GM12872 (cell line): ENCODE measurements around the gene SORT1.

ENCODE experiments used
- TF ChIP-seq, protein P1 (sequence below): IDR thresholded peaks from 3 replicates; pipeline ENCODE4 v1.5.1; 2011; ENCODE audit warnings: low read depth, mild to moderate bottlenecking, low read length, moderate library complexity; ENCODE audit not compliant: insufficient read depth

SORT1 gene

DNA sequence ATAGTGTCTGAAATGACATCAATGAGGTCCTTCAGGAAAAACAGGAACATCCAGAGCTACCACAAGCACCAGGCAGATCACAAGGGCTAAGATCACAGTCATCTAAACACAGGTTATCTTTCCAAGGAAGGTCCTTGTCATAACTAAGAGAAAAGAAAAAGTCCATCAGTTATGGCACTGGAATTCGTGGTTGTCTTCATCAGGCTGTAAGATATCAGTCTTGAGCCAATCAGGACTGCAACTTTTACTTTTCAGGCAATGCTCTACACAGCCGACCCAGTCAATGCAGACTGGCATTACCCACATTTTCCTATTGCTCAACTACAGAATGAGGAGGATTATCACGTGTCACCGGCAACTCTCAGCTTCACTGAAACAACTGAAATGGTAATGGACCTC, 26.4 kb downstream of the SORT1 start:
- TF ChIP-seq, protein P1, sequence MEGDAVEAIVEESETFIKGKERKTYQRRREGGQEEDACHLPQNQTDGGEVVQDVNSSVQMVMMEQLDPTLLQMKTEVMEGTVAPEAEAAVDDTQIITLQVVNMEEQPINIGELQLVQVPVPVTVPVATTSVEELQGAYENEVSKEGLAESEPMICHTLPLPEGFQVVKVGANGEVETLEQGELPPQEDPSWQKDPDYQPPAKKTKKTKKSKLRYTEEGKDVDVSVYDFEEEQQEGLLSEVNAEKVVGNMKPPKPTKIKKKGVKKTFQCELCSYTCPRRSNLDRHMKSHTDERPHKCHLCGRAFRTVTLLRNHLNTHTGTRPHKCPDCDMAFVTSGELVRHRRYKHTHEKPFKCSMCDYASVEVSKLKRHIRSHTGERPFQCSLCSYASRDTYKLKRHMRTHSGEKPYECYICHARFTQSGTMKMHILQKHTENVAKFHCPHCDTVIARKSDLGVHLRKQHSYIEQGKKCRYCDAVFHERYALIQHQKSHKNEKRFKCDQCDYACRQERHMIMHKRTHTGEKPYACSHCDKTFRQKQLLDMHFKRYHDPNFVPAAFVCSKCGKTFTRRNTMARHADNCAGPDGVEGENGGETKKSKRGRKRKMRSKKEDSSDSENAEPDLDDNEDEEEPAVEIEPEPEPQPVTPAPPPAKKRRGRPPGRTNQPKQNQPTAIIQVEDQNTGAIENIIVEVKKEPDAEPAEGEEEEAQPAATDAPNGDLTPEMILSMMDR = no peak

DNA sequence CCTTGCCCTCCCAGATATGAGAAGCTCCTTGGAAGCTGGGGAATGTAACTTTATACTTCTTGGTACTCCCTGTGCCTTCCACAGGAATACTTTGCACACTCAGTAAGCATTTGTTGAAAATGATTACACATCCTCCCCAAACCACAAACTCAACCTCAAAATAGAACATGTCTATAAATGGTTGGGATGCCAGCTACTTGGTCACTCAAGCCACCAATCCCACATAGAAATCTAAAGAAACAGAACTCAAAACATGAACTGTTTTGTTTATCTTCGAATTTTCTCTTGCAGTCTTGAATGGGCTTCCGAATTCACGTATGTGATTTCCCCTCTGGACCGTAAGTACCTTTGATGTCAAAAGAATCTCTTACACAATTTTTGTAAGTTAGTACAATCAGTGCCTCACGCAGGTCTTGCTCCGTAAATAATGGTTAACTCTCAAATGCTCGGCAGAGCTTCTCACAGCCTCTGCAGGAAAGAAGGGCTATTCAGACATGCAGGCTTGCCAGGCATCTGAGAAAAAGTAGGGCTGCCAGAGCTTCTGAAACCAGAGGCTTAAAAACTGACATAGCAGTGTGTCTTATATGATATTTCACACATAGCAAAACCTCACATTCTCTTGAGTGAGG, 26.9 kb downstream of the SORT1 start:
- TF ChIP-seq, protein P1 = no peak

DNA sequence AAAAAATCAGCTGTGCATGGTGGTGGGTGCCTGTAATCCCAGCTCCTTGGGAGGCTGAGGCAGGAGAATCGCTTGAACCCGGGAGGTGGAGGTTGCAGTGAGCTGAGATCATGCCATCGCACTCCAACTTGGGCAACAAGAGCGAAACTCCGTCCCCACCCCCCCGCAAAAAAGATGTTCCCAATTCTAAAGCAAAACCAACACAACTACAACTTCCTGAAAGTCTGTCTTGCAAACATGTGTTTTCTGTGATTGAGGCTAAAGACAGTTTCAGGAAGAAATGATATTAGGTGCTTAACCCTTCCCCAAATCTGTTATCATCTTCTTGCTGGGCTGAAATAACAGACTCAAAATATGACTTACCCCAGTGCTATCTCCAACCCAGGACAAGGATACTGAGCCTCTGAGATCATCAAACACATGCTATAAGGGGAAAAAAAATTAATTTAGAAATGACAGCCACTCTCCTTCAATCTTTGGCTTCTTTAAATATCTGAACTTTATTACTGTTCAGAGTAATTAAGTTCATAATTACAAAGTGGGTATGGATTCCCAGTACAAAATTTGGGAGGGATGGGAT, 28.5 kb downstream of the SORT1 start:
- TF ChIP-seq, protein P1 = no peak

DNA sequence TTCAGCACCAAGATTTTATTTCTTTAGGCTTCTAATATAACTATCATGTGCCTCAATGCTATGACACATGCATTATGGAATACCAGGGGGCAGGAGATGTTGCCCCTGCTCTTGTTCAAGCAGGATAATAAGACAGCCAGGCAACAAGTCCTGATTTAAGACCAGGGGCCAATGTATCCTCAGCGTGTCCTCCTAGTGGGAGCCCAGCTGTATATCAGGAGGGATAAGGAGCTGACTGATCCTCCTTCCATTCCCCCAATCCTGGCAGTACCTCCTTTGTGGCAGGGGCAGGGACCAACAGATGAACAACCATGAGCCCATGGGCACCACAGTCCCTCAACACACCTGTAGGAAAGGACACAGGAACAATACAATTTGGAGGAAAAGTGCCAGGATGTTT, 29.3 kb downstream of the SORT1 start:
- TF ChIP-seq, protein P1 = no peak

DNA sequence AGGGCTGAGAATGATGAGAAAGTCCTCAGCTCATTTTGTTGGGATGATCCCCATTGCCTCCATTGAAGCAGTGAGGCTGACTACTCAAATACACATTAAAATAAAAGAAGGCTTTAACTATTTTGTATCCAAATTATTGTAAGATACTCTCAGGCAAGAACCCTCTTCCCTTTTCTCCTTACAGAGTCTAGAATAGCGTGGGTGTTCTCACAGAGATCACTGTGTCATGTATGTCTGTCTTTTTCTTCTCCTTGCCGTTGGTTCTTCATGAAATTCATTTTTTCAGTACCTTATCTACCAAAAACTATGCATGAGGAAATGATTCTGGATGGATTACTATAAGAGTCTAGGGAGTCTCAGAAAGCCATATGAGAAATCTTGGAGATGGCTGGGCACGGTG, 30.1 kb downstream of the SORT1 start:
- TF ChIP-seq, protein P1 = no peak

DNA sequence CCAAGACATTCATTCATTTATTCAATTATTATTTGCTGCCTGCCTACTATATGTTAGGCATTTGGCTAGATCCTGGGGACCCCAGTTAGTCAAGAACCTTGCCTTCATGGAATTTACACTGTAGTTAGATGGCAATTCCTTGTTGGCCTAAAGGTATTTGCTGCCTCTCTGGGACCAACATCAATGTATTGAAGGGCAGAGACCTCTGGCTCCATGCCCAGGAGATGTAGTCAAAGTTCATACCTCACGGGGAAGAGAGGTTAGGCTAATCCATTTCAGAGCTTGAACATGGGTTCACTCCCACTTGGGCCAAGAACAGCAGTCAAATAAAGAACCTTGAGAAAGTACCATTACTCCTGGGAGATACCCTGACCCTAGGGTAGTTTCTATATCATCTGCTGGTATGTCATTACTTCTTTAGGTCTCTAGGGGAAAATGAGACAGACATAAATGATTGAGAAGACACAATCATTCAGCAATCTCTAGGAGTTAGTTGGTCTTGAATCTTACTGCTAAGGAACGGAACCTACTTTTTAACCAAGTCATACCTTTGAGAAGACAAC, 32.0 kb downstream of the SORT1 start:
- TF ChIP-seq, protein P1 = no peak

DNA sequence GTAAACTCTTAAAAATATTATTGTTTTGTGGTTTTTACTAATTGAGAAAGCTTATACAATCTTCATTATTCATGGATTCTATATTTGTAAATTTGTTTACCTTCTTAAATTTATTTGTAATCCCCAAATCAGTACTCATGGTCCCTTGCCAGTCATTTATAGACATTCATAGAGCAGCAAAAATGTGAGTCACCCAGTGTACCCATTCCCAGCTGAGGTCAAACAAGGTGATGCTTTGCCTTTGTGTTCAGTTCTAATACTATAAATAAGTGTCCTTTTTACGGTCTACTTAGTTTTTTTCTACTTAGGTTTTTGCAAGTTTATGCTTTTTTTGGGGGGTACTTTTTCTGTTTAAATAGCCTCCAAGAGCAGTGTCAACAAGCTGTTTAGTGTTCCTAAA, 36.1 kb downstream of the SORT1 start:
- TF ChIP-seq, protein P1 = no peak
